Endothelial cell of umbilical vein (primary cell): ENCODE measurements around the gene CALHM5. TPM values are rescaled to one million over a fixed set of nuclear protein-coding genes. Genes with fewer than 3 reads are reported as not detected.

Experiments
- BruUV-seq: library from RNA; stranded (reverse); fragments of 400-500 nt; replicated peaks from 2 replicates; lab custom pipeline; 2021; lab: Mats Ljungman, UMichigan
- CTCF ChIA-PET: fragments of 300-600, 350-600 bp; sonication (Branson Sonifier 250); formaldehyde crosslinking; loops from one replicate; lab custom pipeline; 2021; ENCODE audit warnings: antibody characterized with exemption, inconsistent platforms; lab: Charles Lee
- POLR2A ChIA-PET: fragments of 300-600, 350-600 bp; sonication (Branson Sonifier 250); formaldehyde crosslinking; loops from one replicate; lab custom pipeline; 2021; ENCODE audit warnings: antibody characterized with exemption, inconsistent platforms; lab: Charles Lee
- DNase-seq: peaks from one replicate; pipeline ENCODE4 v3.0.0-alpha.2; 2011; ENCODE audit warnings: low read depth, low spot score
- FAIRE-seq: peaks from 2 replicates; lab custom pipeline; 2011; peaks lifted over from hg19 to GRCh38; lab: Jason Lieb, UNC
- H2AFZ ChIP-seq: 2 replicates; pipeline ENCODE4 v1.6.0; 2012; ENCODE audit warnings: low read depth, low read length, control low read depth, inconsistent platforms
- H3K27ac ChIP-seq: 2 replicates; pipeline ENCODE4 v1.5.1; 2011; ENCODE audit warnings: low read depth, mild to moderate bottlenecking, control low read depth, low read length, moderate library complexity; ENCODE audit not compliant: insufficient read depth
- H3K27me3 ChIP-seq, 2 experiments: 2 replicates each; pipeline versions ENCODE4 v1.6.0 to v1.6.1; 2011; ENCODE audit warnings: low read length in 2 of 2, mixed read lengths in 1 of 2; ENCODE audit not compliant: control insufficient read depth in 2 of 2, insufficient read depth in 2 of 2
- H3K36me3 ChIP-seq, 2 experiments: 2 replicates in 1 of 2; 3 replicates in 1 of 2; pipeline ENCODE4 v1.5.1; 2011; ENCODE audit warnings: low read length in 2 of 2, mild to moderate bottlenecking in 1 of 2, moderate library complexity in 1 of 2; ENCODE audit not compliant: control insufficient read depth in 2 of 2, insufficient read depth in 2 of 2; ENCODE audit errors: extremely low read depth in 1 of 2
- H3K4me1 ChIP-seq: 3 replicates; pipeline ENCODE4 v1.5.1; 2011; ENCODE audit warnings: mild to moderate bottlenecking, low read length; ENCODE audit not compliant: control insufficient read depth, insufficient read depth; ENCODE audit errors: extremely low read depth
- H3K4me2 ChIP-seq: 2 replicates; pipeline ENCODE4 v1.6.1; 2011; ENCODE audit warnings: low read length, control low read depth, mixed read lengths; ENCODE audit not compliant: insufficient read depth
- H3K4me3 ChIP-seq, 3 experiments: fragments of 200-600 bp in 1 of 3; sonication (generic), shearing (Covaris generic) in 1 of 3; replicated peaks in 1 of 3; 2 replicates each; pipeline ENCODE4 v1.5.1; 2011 to 2016; ENCODE audit warnings: control low read depth in 3 of 3, low read length in 3 of 3, mild to moderate bottlenecking in 2 of 3, inconsistent platforms in 1 of 3, low read depth in 1 of 3, moderate library complexity in 1 of 3; ENCODE audit not compliant: insufficient read depth in 1 of 3
- H3K79me2 ChIP-seq: 2 replicates; pipeline ENCODE4 v1.6.0; 2012; ENCODE audit warnings: low read length, inconsistent platforms; ENCODE audit not compliant: control insufficient read depth, insufficient read depth
- H3K9ac ChIP-seq: replicated peaks from 2 replicates; pipeline ENCODE3; 2011; ENCODE audit warnings: low read length, control low read depth; ENCODE audit not compliant: insufficient read depth; ENCODE audit errors: extremely low read depth
- H3K9me1 ChIP-seq: replicated peaks from 3 replicates; pipeline ENCODE4 v1.6.0; 2011; ENCODE audit warnings: mild to moderate bottlenecking, low read length; ENCODE audit not compliant: control insufficient read depth, insufficient read depth; ENCODE audit errors: extremely low read depth
- H3K9me3 ChIP-seq: replicated peaks from 2 replicates; pipeline ENCODE4 v1.5.1; 2012; ENCODE audit warnings: low read length, inconsistent platforms; ENCODE audit not compliant: control insufficient read depth, insufficient read depth
- H4K20me1 ChIP-seq: replicated peaks from 2 replicates; pipeline ENCODE3; 2011; ENCODE audit warnings: mild to moderate bottlenecking, low read length; ENCODE audit not compliant: control insufficient read depth, insufficient read depth; ENCODE audit errors: extremely low read depth
- EZH2 ChIP-seq: IDR thresholded peaks from 2 replicates; pipeline ENCODE4 v1.6.1; 2012; ENCODE audit warnings: borderline replicate concordance, low read depth, mild to moderate bottlenecking, moderate library complexity, low read length, inconsistent platforms; ENCODE audit not compliant: severe bottlenecking
- FOS ChIP-seq: IDR thresholded peaks from 2 replicates; pipeline ENCODE4 v1.6.1; 2011; ENCODE audit warnings: mild to moderate bottlenecking, low read length, moderate library complexity, borderline replicate concordance; ENCODE audit not compliant: insufficient read depth
- GATA2 ChIP-seq: IDR thresholded peaks from 2 replicates; pipeline ENCODE4 v1.7.0; 2011; ENCODE audit warnings: low read depth, mild to moderate bottlenecking, moderate library complexity, mixed read lengths, low read length; ENCODE audit not compliant: insufficient read length, insufficient read depth
- JUN ChIP-seq: IDR thresholded peaks from 2 replicates; pipeline ENCODE4 v1.6.1; 2011; ENCODE audit warnings: borderline replicate concordance, low read depth; ENCODE audit not compliant: insufficient read length, insufficient read depth
- MYC ChIP-seq: IDR thresholded peaks from one replicate; pipeline ENCODE4 v1.6.1; 2011; ENCODE audit warnings: mild to moderate bottlenecking, low read depth, low read length
- POLR2A ChIP-seq: IDR thresholded peaks from 2 replicates; pipeline ENCODE4 v1.6.1; 2012; ENCODE audit warnings: low read depth, mild to moderate bottlenecking, control low read depth, low read length
- POLR2AphosphoS5 ChIP-seq: IDR thresholded peaks from 2 replicates; pipeline ENCODE4 v1.6.1; 2012; ENCODE audit warnings: low read depth, mild to moderate bottlenecking, control low read depth, low read length, moderate library complexity; ENCODE audit not compliant: insufficient read depth
- dilution Hi-C: fragments of 300-500 bp; cut with MboI; formaldehyde crosslinking; loops from one replicate; pipeline ENCODE4 v1.15.0; 2019; ENCODE audit warnings: low sequenced_read_pairs; ENCODE audit not compliant: extremely low pct_ligation_motif_present
- intact Hi-C: fragments of 100-400 bp; cut with micrococcal nuclease; formaldehyde crosslinking; loops from one replicate; pipeline ENCODE4 v1.10.0; 2022
- polyA plus RNA-seq, 4 experiments: library from polyadenylated mRNA; depleted of rRNA in 3 of 4; stranded (reverse) in 3 of 4; unstranded in 1 of 4; fragments of >200 nt; gene quantifications; 2 replicates each; pipeline versions ENCODE4 v1.2.1 to v1.2.3, GENCODE V29; 2011 to 2012; ENCODE audit warnings: missing spikeins in 1 of 4
- total RNA-seq: library from RNA; stranded (reverse); gene quantifications from 2 replicates; pipeline ENCODE4 v1.2.3, GENCODE V29; 2021
- TF ChIP-seq, protein P1 (sequence below): IDR thresholded peaks from 2 replicates; pipeline ENCODE4 v1.6.1; 2011; ENCODE audit not compliant: insufficient read depth, insufficient read length
- TF ChIP-seq, protein P2 (sequence below), 2 donors: IDR thresholded peaks; 1 replicate in 1 of 2; 2 replicates in 1 of 2; pipeline ENCODE4 v1.5.1; 2011; ENCODE audit warnings: low read length in 2 of 2, mild to moderate bottlenecking in 2 of 2, moderate library complexity in 2 of 2, control low read depth in 1 of 2, inconsistent platforms in 1 of 2, low read depth in 1 of 2; ENCODE audit not compliant: insufficient read depth in 1 of 2; ENCODE audit errors: extremely low read depth in 1 of 2

CALHM5 gene
- total and polyA plus RNA-seq, 2 donors (not counting 3 experiments of a cell fraction or from before 2014, with no cell fraction given), result 4.5 to 6.6 TPM

DNA sequence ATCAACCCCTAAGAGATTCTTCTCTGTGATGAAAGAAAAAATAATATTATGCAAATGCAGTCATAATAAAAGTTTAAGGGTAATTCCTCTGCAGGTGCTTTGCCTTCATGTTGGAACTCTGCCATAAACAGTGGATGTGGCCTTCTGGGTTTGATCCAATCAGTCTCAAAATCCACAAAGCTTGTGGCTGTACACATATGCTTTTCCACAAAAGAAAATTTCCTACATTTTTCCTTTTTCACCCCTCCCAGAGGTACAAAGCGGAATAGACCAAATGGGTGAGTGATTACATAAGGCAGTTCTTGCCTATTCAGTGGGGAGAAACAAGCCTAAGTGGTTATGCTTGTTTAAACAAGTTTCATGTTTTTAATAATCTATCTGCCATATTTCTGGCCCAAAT is 16.7 kb downstream of the CALHM5 start:
- no peak for FAIRE-seq
- peak overlapping the region; percentile 36 for H3K9ac ChIP-seq
- dilution Hi-C loops, result no loop called here
- peaks cover 0 to 2% of the 10 kb centered on the region in 2 experiments for H3K27me3 ChIP-seq
- no peaks in the 10 kb centered on the region for H3K9me3 ChIP-seq
- peaks cover 16% of the 10 kb centered on the region for H3K4me1 ChIP-seq
- ChIA-PET POLR2A (no interaction called here), CTCF (interaction anchor here (0.6 to 1.9 kb wide), 5 partner anchors 9 to 310 kb away, joined by 3 to 13 read pairs (median 8); partner anchors contain the start of gene CALHM5)
- no peaks in the 10 kb centered on the region for H4K20me1 ChIP-seq
- H3K4me3 ChIP-seq, result no peak overlapping the region
- H3K4me2 ChIP-seq, result peak overlapping the region; percentile 37
- peak overlapping the region; percentile 13 for H3K27ac ChIP-seq
- intact Hi-C loops, result loop anchor here (1.0 kb wide), 1 partner anchor 17 kb away; the partner anchor contains the start of gene CALHM5
- H3K36me3 ChIP-seq, result no peaks in the 10 kb centered on the region
- H3K79me2 ChIP-seq, result no peaks in the 10 kb centered on the region
- no peak for TF ChIP-seq EZH2
- TF ChIP-seq, protein P1, sequence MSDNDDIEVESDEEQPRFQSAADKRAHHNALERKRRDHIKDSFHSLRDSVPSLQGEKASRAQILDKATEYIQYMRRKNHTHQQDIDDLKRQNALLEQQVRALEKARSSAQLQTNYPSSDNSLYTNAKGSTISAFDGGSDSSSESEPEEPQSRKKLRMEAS, result no peak
- no peak for TF ChIP-seq POLR2A
- no peak for TF ChIP-seq FOS
- TF ChIP-seq POLR2AphosphoS5, result no peak
- TF ChIP-seq JUN, result no peak
- no peak for TF ChIP-seq MYC
- TF ChIP-seq, protein P2, sequence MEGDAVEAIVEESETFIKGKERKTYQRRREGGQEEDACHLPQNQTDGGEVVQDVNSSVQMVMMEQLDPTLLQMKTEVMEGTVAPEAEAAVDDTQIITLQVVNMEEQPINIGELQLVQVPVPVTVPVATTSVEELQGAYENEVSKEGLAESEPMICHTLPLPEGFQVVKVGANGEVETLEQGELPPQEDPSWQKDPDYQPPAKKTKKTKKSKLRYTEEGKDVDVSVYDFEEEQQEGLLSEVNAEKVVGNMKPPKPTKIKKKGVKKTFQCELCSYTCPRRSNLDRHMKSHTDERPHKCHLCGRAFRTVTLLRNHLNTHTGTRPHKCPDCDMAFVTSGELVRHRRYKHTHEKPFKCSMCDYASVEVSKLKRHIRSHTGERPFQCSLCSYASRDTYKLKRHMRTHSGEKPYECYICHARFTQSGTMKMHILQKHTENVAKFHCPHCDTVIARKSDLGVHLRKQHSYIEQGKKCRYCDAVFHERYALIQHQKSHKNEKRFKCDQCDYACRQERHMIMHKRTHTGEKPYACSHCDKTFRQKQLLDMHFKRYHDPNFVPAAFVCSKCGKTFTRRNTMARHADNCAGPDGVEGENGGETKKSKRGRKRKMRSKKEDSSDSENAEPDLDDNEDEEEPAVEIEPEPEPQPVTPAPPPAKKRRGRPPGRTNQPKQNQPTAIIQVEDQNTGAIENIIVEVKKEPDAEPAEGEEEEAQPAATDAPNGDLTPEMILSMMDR (IDR thresholded peaks at IDR 0.05; ENCODE audit: extremely low read depth in 1 of 2, insufficient read depth in 1 of 2, low read depth in 1 of 2, low read length in 2 of 2), result no peak
- no peak for TF ChIP-seq GATA2
- H2AFZ ChIP-seq, result no peak overlapping the region
- DNase-seq, result peak; percentile 57
- no TSS peak for BruUV-seq
- no peaks in the 10 kb centered on the region for H3K9me1 ChIP-seq
